Activated CD8-positive, alpha-beta T cell treated with anti-CD3 and anti-CD28 coated beads for 36 hours (primary cell): ENCODE data around the gene NPAS2. TPM values are rescaled to one million over a fixed set of nuclear protein-coding genes. Genes with fewer than 3 reads are reported as not detected.

ENCODE experiments used
- ATAC-seq: fragments of 200-7000 bp; cut with Tn5 transposase; one replicate; pipeline ENCODE4 v1.10.0; 2021; ENCODE audit warnings: mild to moderate bottlenecking, moderate library complexity
- CTCF ChIA-PET: fragments of 350-600 bp; sonication (Branson Sonifier 250); formaldehyde crosslinking; loops from one replicate; lab custom pipeline; 2021; ENCODE audit warnings: antibody characterized with exemption; lab: Charles Lee
- POLR2A ChIA-PET: fragments of 350-600 bp; sonication (Branson Sonifier 250); formaldehyde crosslinking; loops from one replicate; lab custom pipeline; 2021; ENCODE audit warnings: antibody characterized with exemption; lab: Charles Lee
- DNase-seq: peaks from one replicate; pipeline ENCODE4 v3.0.0-alpha.2; 2020
- H3K27ac Mint-ChIP-seq: one replicate; pipeline ENCODE4 v1.8.0; 2021; ENCODE audit warnings: mild to moderate bottlenecking, mixed read lengths
- H3K27me3 Mint-ChIP-seq: one replicate; pipeline ENCODE4 v1.8.0; 2021; ENCODE audit warnings: mixed read lengths
- H3K36me3 Mint-ChIP-seq: one replicate; pipeline ENCODE4 v1.8.0; 2021; ENCODE audit warnings: low read depth, mixed read lengths
- H3K4me1 Mint-ChIP-seq: one replicate; pipeline ENCODE4 v1.8.0; 2021; ENCODE audit warnings: low read depth, mixed read lengths
- H3K4me3 Mint-ChIP-seq: one replicate; pipeline ENCODE4 v1.8.0; 2021; ENCODE audit warnings: mild to moderate bottlenecking, moderate library complexity, mixed read lengths
- H3K9me3 Mint-ChIP-seq: one replicate; pipeline ENCODE4 v1.8.0; 2021; ENCODE audit warnings: mixed read lengths
- CTCF ChIP-seq: fragments of 200-600 bp; IDR thresholded peaks from one replicate; pipeline ENCODE4 v1.8.0; 2022; ENCODE audit warnings: antibody characterized with exemption, mild to moderate bottlenecking
- intact Hi-C: fragments of 100-400 bp; cut with micrococcal nuclease; formaldehyde crosslinking; loops from one replicate; pipeline ENCODE4 v1.10.0; 2022
- total RNA-seq, 2 experiments: library from RNA; stranded (reverse); gene quantifications; one replicate each; pipeline ENCODE4 v1.2.3, GENCODE V29; 2021

NPAS2 gene
- total RNA-seq, 2 experiments from 2014 or later = 14.4 to 15.2 TPM

GRCh38 chr2:100978582-100979191, 158.7 kb downstream of the NPAS2 start:
- ATAC-seq (no peak), DNase-seq (no peak)
- no peak overlapping the region for H3K4me3 Mint-ChIP-seq
- TF ChIP-seq CTCF = no peak
- intact Hi-C loops = no loop called here
- H3K27ac Mint-ChIP-seq = no peak overlapping the region
- ChIA-PET POLR2A (no interaction called here), CTCF (interaction anchor here (1.7 kb wide), 1 partner anchor 373 kb away, joined by 4 read pairs; no protein-coding TSS in a partner anchor)
- no peaks in the 10 kb centered on the region for H3K36me3 Mint-ChIP-seq
- H3K27me3 Mint-ChIP-seq = no peaks in the 10 kb centered on the region
- H3K9me3 Mint-ChIP-seq = no peaks in the 10 kb centered on the region
- H3K4me1 Mint-ChIP-seq = no peaks in the 10 kb centered on the region

GRCh38 chr2:100980046-100980445, 160.1 kb downstream of the NPAS2 start:
- intact Hi-C loops = no loop called here
- Mint-ChIP-seq H3K9me3 (no peaks in the 10 kb centered on the region), H3K4me1 (no peaks in the 10 kb centered on the region), H3K27ac (no peak overlapping the region), H3K36me3 (peaks cover 1% of the 10 kb centered on the region), H3K4me3 (no peak overlapping the region), H3K27me3 (no peaks in the 10 kb centered on the region)
- ChIA-PET CTCF (interaction anchor here (1.7 kb wide), 1 partner anchor 374 kb away, joined by 4 read pairs; no protein-coding TSS in a partner anchor), POLR2A (no interaction called here)
- ATAC-seq (no peak), DNase-seq (no peak)
- no peak for TF ChIP-seq CTCF

DNA sequence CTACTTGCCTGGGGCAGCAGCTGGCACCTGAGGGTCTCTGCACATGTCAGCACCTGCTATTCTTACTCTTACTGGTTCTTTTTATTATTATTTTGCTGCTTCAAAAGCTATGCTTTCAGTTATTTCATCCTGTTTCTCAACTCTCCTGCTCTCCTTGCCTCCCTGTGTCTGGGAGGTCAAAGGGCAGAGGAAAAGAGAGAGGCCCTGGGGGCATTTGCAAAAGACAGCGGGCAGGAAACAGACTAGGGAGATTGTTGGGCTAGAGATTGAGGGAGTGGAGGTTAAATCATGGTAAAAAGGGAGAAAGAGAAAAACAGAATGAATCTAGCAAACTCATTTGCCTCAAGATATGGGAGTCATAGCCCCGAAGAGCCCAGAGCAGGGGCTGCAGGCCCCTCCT, 161.1 kb downstream of the NPAS2 start:
- CTCF ChIA-PET = no interaction called here
- Mint-ChIP-seq H3K9me3 (no peaks in the 10 kb centered on the region), H3K27me3 (no peaks in the 10 kb centered on the region), H3K27ac (no peak overlapping the region), H3K4me1 (no peaks in the 10 kb centered on the region), H3K4me3 (no peak overlapping the region), H3K36me3 (peaks cover 1% of the 10 kb centered on the region)
- POLR2A ChIA-PET = no interaction called here
- TF ChIP-seq CTCF = no peak
- DNase-seq (no peak), ATAC-seq (no peak)
- intact Hi-C loops = no loop called here

GRCh38 chr2:100982431-100982861, 162.5 kb downstream of the NPAS2 start:
- intact Hi-C loops = no loop called here
- TF ChIP-seq CTCF = no peak
- Mint-ChIP-seq H3K27ac (no peak overlapping the region), H3K4me3 (no peak overlapping the region), H3K4me1 (no peaks in the 10 kb centered on the region), H3K9me3 (no peaks in the 10 kb centered on the region), H3K27me3 (no peaks in the 10 kb centered on the region), H3K36me3 (peaks cover 1% of the 10 kb centered on the region)
- ChIA-PET POLR2A (no interaction called here), CTCF (interaction anchor here (1.0 to 1.8 kb wide), 4 partner anchors 352 to 388 kb away, joined by 4 to 10 read pairs (median 4); no protein-coding TSS in a partner anchor)
- ATAC-seq (no peak), DNase-seq (no peak)

DNA sequence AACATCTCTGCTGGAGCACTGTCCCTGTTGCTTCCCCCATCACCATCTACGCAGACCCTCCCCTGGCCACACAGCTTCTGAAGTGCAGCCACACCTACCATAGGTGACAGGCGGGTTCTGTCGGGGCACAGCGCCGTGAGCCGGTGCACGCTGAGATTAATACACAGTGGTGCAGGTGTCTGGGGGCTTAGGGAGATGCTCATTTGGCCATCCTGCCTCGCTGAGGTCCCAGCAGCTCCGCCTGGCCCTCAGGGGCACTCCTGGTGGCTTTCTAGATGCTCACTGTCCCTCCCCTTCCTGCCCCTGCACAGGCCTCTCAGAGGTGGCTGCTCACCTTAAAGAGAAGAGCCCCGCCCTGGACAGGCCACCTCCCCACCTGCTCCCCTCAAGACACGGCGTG, 163.3 kb downstream of the NPAS2 start:
- Mint-ChIP-seq H3K27me3 (no peaks in the 10 kb centered on the region), H3K9me3 (no peaks in the 10 kb centered on the region), H3K4me1 (no peaks in the 10 kb centered on the region), H3K27ac (no peak overlapping the region), H3K36me3 (peaks cover 1% of the 10 kb centered on the region), H3K4me3 (no peak overlapping the region)
- ChIA-PET CTCF (interaction anchor here (1.0 to 1.8 kb wide), 4 partner anchors 352 to 388 kb away, joined by 4 to 10 read pairs (median 4); no protein-coding TSS in a partner anchor), POLR2A (no interaction called here)
- TF ChIP-seq CTCF = no peak
- ATAC-seq = no peak
- intact Hi-C loops = no loop called here
- DNase-seq = no peak
